22Rv1 (cell line): ENCODE measurements around the gene CDKN1C.

ENCODE experiments used
- CTCF ChIP-seq: fragments of 450-650 bp; IDR thresholded peaks from 2 replicates; pipeline ENCODE4 v1.5.1; 2017; ENCODE audit warnings: mild to moderate bottlenecking
- ZFX ChIP-seq: fragments of 450-650 bp; IDR thresholded peaks from 2 replicates; pipeline ENCODE4 v1.6.1; 2017; ENCODE audit warnings: antibody characterized with exemption, borderline replicate concordance

- no peak for TF ChIP-seq CTCF
- TF ChIP-seq ZFX: no peak
Observed at GRCh38 chr11:2883640-2883978, 2.0 kb downstream of the CDKN1C start.
